Inflammatory macrophage (primary cell): Measurements from ENCODE around the gene SPEG.

Source experiments
- DNase-seq, 2 donors: peaks; one replicate each; pipeline ENCODE4 v3.0.0-alpha.2; 2020 to 2022

Gene SPEG

GRCh38 chr2:219426068-219426443 is 8.6 kb upstream of the SPEG start:
- no peak for DNase-seq

- no peak for DNase-seq
Observed at GRCh38 chr2:219426534-219427136, 8.0 kb upstream of the SPEG start.

- DNase-seq: no peak
Observed at GRCh38 chr2:219428469-219428868, 6.2 kb upstream of the SPEG start.

GRCh38 chr2:219429958-219430606 is 4.6 kb upstream of the SPEG start:
- no peak for DNase-seq

- DNase-seq: peak in 1 of 2 donors; percentile 29
Observed at GRCh38 chr2:219430633-219431615, 3.7 kb upstream of the SPEG start.

- DNase-seq: peak; percentile 30 to 38
Observed at GRCh38 chr2:219433666-219434467, 776 bp upstream of the SPEG start.

- no peak for DNase-seq
Observed at GRCh38 chr2:219434468-219434717, 250 bp upstream of the SPEG start.

- no peak for DNase-seq
Observed at GRCh38 chr2:219435701-219436100, 1.1 kb downstream of the SPEG start.

- DNase-seq: no peak
Observed at GRCh38 chr2:219436491-219436890, 1.8 kb downstream of the SPEG start.

GRCh38 chr2:219437141-219437540 is 2.5 kb downstream of the SPEG start:
- DNase-seq: no peak

GRCh38 chr2:219437690-219438206 is 3.1 kb downstream of the SPEG start:
- no peak for DNase-seq

GRCh38 chr2:219438453-219438852 is 3.8 kb downstream of the SPEG start:
- no peak for DNase-seq

- DNase-seq: no peak
Observed at GRCh38 chr2:219439506-219439905, 4.9 kb downstream of the SPEG start.

GRCh38 chr2:219440388-219441256 is 6.0 kb downstream of the SPEG start:
- DNase-seq: no peak

- no peak for DNase-seq
Observed at GRCh38 chr2:219441451-219442255, 7.0 kb downstream of the SPEG start.

GRCh38 chr2:219442256-219443015 is 7.8 kb downstream of the SPEG start:
- no peak for DNase-seq

GRCh38 chr2:219443016-219443696 is 8.5 kb downstream of the SPEG start:
- DNase-seq: no peak

- no peak for DNase-seq
Observed at GRCh38 chr2:219443697-219444023, 9.0 kb downstream of the SPEG start.

GRCh38 chr2:219444566-219445091 is 10.0 kb downstream of the SPEG start:
- DNase-seq: no peak
